ENCODE data around the gene ZNF580. TPM values are rescaled to one million over a fixed set of nuclear protein-coding genes. Genes with fewer than 3 reads are reported as not detected.
A peak's percentile ranks its signal among the peaks of the same experiment; 100 is the strongest.

ZNF580 gene
- total RNA-seq, 1 donor from 2014 or later: 35.8 TPM

GRCh38 chr19:55623561-55623960, 17.2 kb upstream of the ZNF580 start:
- Histone ChIP-seq H4K20me1 (ENCODE audit: insufficient read depth, low read length) (peaks cover 13% of the 10 kb centered on the region), H3K27ac (ENCODE audit: low read depth, low read length) (no peak overlapping the region), H3K4me3 (ENCODE audit: insufficient read depth, low read depth, low read length) (peak overlapping the region; percentile 11), H3K9ac (ENCODE audit: low read length) (no peak overlapping the region), H3K27me3 (ENCODE audit: insufficient read depth, low read length) (no peaks in the 10 kb centered on the region), H3K36me3 (ENCODE audit: insufficient read depth, low read length) (no peaks in the 10 kb centered on the region), H3K9me3 (ENCODE audit: insufficient read depth, low read depth, low read length) (no peaks in the 10 kb centered on the region), H3K4me2 (ENCODE audit: low read length) (peak overlapping the region; percentile 64), H3K79me2 (ENCODE audit: insufficient read depth, low read length) (peaks cover 8% of the 10 kb centered on the region), H3K4me1 (ENCODE audit: insufficient read depth, low read length) (no peaks in the 10 kb centered on the region), H2AFZ (ENCODE audit: low read depth, low read length) (no peak overlapping the region)
- H3K4me1 Mint-ChIP-seq (ENCODE audit: low read depth, unreplicated experiment): peaks cover 6% of the 10 kb centered on the region
- H3K4me3 Mint-ChIP-seq (ENCODE audit: unreplicated experiment): peak overlapping the region; percentile 89
- DNase-seq (ENCODE audit: low read depth) (no peak), FAIRE-seq (no peak)
- H3K27ac Mint-ChIP-seq (ENCODE audit: unreplicated experiment): peak overlapping the region; percentile 89
- peaks cover 2% of the 10 kb centered on the region for H3K36me3 Mint-ChIP-seq (ENCODE audit: low read depth, unreplicated experiment)
- no peak for TF ChIP-seq EZH2 (IDR thresholded peaks at IDR 0.05; ENCODE audit: insufficient read depth, low read length)
- H3K9me3 Mint-ChIP-seq (ENCODE audit: unreplicated experiment): no peaks in the 10 kb centered on the region
- no peaks in the 10 kb centered on the region for H3K27me3 Mint-ChIP-seq (ENCODE audit: low read depth, unreplicated experiment)

- peak within 1 kb of the TSS; percentile 73 for H3K4me3 ChIP-seq (ENCODE audit: insufficient read depth, low read depth, low read length)
- H3K4me1 ChIP-seq (ENCODE audit: insufficient read depth, low read length): no peaks in the 10 kb centered on the region
- no peaks in the 10 kb centered on the region for H3K9me3 ChIP-seq (ENCODE audit: insufficient read depth, low read depth, low read length)
- Mint-ChIP-seq H3K27me3 (ENCODE audit: low read depth, unreplicated experiment) (no peaks in the 10 kb centered on the region), H3K36me3 (ENCODE audit: low read depth, unreplicated experiment) (peaks cover 2% of the 10 kb centered on the region), H3K4me1 (ENCODE audit: low read depth, unreplicated experiment) (peaks cover 6% of the 10 kb centered on the region), H3K27ac (ENCODE audit: unreplicated experiment) (peak within 1 kb of the TSS; percentile 89), H3K9me3 (ENCODE audit: unreplicated experiment) (no peaks in the 10 kb centered on the region), H3K4me3 (ENCODE audit: unreplicated experiment) (peak within 1 kb of the TSS; percentile 89)
- FAIRE-seq: no peak
- H3K36me3 ChIP-seq (ENCODE audit: insufficient read depth, low read length): no peaks in the 10 kb centered on the region
- H3K79me2 ChIP-seq (ENCODE audit: insufficient read depth, low read length): peaks cover 8% of the 10 kb centered on the region
- TF ChIP-seq, protein P1, sequence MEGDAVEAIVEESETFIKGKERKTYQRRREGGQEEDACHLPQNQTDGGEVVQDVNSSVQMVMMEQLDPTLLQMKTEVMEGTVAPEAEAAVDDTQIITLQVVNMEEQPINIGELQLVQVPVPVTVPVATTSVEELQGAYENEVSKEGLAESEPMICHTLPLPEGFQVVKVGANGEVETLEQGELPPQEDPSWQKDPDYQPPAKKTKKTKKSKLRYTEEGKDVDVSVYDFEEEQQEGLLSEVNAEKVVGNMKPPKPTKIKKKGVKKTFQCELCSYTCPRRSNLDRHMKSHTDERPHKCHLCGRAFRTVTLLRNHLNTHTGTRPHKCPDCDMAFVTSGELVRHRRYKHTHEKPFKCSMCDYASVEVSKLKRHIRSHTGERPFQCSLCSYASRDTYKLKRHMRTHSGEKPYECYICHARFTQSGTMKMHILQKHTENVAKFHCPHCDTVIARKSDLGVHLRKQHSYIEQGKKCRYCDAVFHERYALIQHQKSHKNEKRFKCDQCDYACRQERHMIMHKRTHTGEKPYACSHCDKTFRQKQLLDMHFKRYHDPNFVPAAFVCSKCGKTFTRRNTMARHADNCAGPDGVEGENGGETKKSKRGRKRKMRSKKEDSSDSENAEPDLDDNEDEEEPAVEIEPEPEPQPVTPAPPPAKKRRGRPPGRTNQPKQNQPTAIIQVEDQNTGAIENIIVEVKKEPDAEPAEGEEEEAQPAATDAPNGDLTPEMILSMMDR (IDR thresholded peaks at IDR 0.05; ENCODE audit: insufficient read depth, low read depth, low read length): no peak
- TF ChIP-seq EZH2 (IDR thresholded peaks at IDR 0.05; ENCODE audit: insufficient read depth, low read length): no peak
- peak; percentile 59 for DNase-seq (ENCODE audit: low read depth)
- peak within 1 kb of the TSS; percentile 99 for H3K4me2 ChIP-seq (ENCODE audit: low read length)
- no peaks in the 10 kb centered on the region for H3K27me3 ChIP-seq (ENCODE audit: insufficient read depth, low read length)
- H2AFZ ChIP-seq (ENCODE audit: low read depth, low read length): peak within 1 kb of the TSS; percentile 95
- peaks cover 13% of the 10 kb centered on the region for H4K20me1 ChIP-seq (ENCODE audit: insufficient read depth, low read length)
- H3K27ac ChIP-seq (ENCODE audit: low read depth, low read length): peak within 1 kb of the TSS; percentile 94
- peak within 1 kb of the TSS; percentile 94 for H3K9ac ChIP-seq (ENCODE audit: low read length)
Measured at GRCh38 chr19:55624109-55625003, 16.4 kb upstream of the ZNF580 start, which contains the start of gene ZNF784. ZNF784 (minus strand) TSS chr19:55624566; CDS start chr19:55624561, 5 bp downstream.

- peak overlapping the region; percentile 4 for H3K27ac Mint-ChIP-seq (ENCODE audit: unreplicated experiment)
- Histone ChIP-seq H3K4me2 (ENCODE audit: low read length) (peak overlapping the region; percentile 99), H3K4me1 (ENCODE audit: insufficient read depth, low read length) (no peaks in the 10 kb centered on the region), H3K4me3 (ENCODE audit: insufficient read depth, low read depth, low read length) (peak overlapping the region; percentile 73), H3K79me2 (ENCODE audit: insufficient read depth, low read length) (peaks cover 8% of the 10 kb centered on the region), H2AFZ (ENCODE audit: low read depth, low read length) (peak overlapping the region; percentile 95), H3K27me3 (ENCODE audit: insufficient read depth, low read length) (no peaks in the 10 kb centered on the region), H4K20me1 (ENCODE audit: insufficient read depth, low read length) (peaks cover 13% of the 10 kb centered on the region), H3K36me3 (ENCODE audit: insufficient read depth, low read length) (no peaks in the 10 kb centered on the region), H3K9ac (ENCODE audit: low read length) (peak overlapping the region; percentile 94), H3K9me3 (ENCODE audit: insufficient read depth, low read depth, low read length) (no peaks in the 10 kb centered on the region), H3K27ac (ENCODE audit: low read depth, low read length) (no peak overlapping the region)
- no peak for TF ChIP-seq EZH2 (IDR thresholded peaks at IDR 0.05; ENCODE audit: insufficient read depth, low read length)
- TF ChIP-seq, protein P1 (IDR thresholded peaks at IDR 0.05; ENCODE audit: insufficient read depth, low read depth, low read length): no peak
- FAIRE-seq (no peak), DNase-seq (ENCODE audit: low read depth) (no peak)
- H3K9me3 Mint-ChIP-seq (ENCODE audit: unreplicated experiment): no peaks in the 10 kb centered on the region
- H3K36me3 Mint-ChIP-seq (ENCODE audit: low read depth, unreplicated experiment): peaks cover 2% of the 10 kb centered on the region
- H3K4me3 Mint-ChIP-seq (ENCODE audit: unreplicated experiment): peak overlapping the region; percentile 89
- no peaks in the 10 kb centered on the region for H3K27me3 Mint-ChIP-seq (ENCODE audit: low read depth, unreplicated experiment)
- peaks cover 6% of the 10 kb centered on the region for H3K4me1 Mint-ChIP-seq (ENCODE audit: low read depth, unreplicated experiment)
Measured at GRCh38 chr19:55625004-55625326, 15.8 kb upstream of the ZNF580 start.
